Heart left ventricle (tissue), 16 donors: ENCODE measurements around the gene BCAN. TPM values are rescaled to one million over a fixed set of nuclear protein-coding genes. Genes with fewer than 3 reads are reported as not detected.

Experiments
- ATAC-seq, 4 donors: fragments of 200-7000 bp; cut with Tn5 transposase; one replicate each; pipeline ENCODE4 v1.9.1; 2020 to 2022; ENCODE audit warnings: moderate library complexity in 4 of 4, mild to moderate bottlenecking in 3 of 4, moderate number of reproducible peaks in 1 of 4
- DNase-seq, 5 donors: peaks; one replicate each; pipeline ENCODE4 v3.0.0-alpha.2; 2020
- H3K27ac ChIP-seq, 12 donors: fragments of 200-600 bp; sonication (generic) in 4 of 12; one replicate each; pipeline versions ENCODE4 v1.5.0 to v1.8.0; 2016 to 2022; ENCODE audit warnings: mild to moderate bottlenecking in 2 of 12
- H3K27me3 ChIP-seq, 9 donors: fragments of 200-600 bp; sonication (generic) in 2 of 9; one replicate each; pipeline versions ENCODE4 v1.5.1 to v1.8.0; 2016 to 2022; ENCODE audit warnings: mild to moderate bottlenecking in 3 of 9
- H3K36me3 ChIP-seq, 9 donors: fragments of 200-600 bp; sonication (generic) in 2 of 9; one replicate each; pipeline versions ENCODE4 v1.5.0 to v1.8.0; 2018 to 2022; ENCODE audit warnings: mild to moderate bottlenecking in 2 of 9
- H3K4me1 ChIP-seq, 12 donors: fragments of 200-600 bp; sonication (generic) in 4 of 12; one replicate each; pipeline versions ENCODE4 v1.5.0 to v1.8.0; 2016 to 2022; ENCODE audit warnings: mild to moderate bottlenecking in 3 of 12
- H3K4me3 ChIP-seq, 12 donors: fragments of 200-600 bp; sonication (generic) in 4 of 12; one replicate each; pipeline versions ENCODE4 v1.5.0 to v1.8.0; 2017 to 2022; ENCODE audit warnings: mild to moderate bottlenecking in 9 of 12, moderate library complexity in 4 of 12
- H3K9me3 ChIP-seq, 12 donors: fragments of 200-600 bp; sonication (generic) in 4 of 12; one replicate each; pipeline versions ENCODE4 v1.5.0 to v1.8.0; 2016 to 2022; ENCODE audit warnings: mild to moderate bottlenecking in 1 of 12
- POLR2A ChIP-seq, 2 donors: fragments of 450-650 bp; IDR thresholded peaks; one replicate each; pipeline ENCODE4 v1.6.1; 2017; ENCODE audit warnings: antibody characterized with exemption in 2 of 2, mild to moderate bottlenecking in 2 of 2, moderate library complexity in 2 of 2
- WGBS, 4 donors: extraction: QIAGEN DNeasy Blood & Tissue Kit in 2 of 4; methylation state at CpG; one replicate each; pipeline versions ENCODE4 v1.1.5 to v1.1.7; 2013 to 2018; 5-methylcytosine and 5-hydroxymethylcytosine counted together
- intact Hi-C, 10 donors: fragments of 100-400 bp; cut with DNase I; formaldehyde crosslinking; loops; one replicate each; pipeline versions ENCODE4 v1.11.1 to v1.14.2; 2022
- polyA plus RNA-seq, 2 donors: library from polyadenylated mRNA; stranded (reverse); fragments of 200-250 nt; gene quantifications; one replicate each; pipeline ENCODE4 v1.2.3, GENCODE V29; 2013
- total RNA-seq, 9 donors: library from RNA; depleted of rRNA in 2 of 9; stranded (reverse); fragments of >200 nt in 2 of 9; fragmentation: NEBNext Ultra II Directional in 3 of 9; extraction: Animal tissue kit (Norgen Biotek cat#: 25700) in 3 of 9; gene quantifications; one replicate each; pipeline versions ENCODE4 v1.1.0 to v1.2.4, GENCODE V29; 2016 to 2023
- TF ChIP-seq, protein P1 (sequence below), 12 donors: fragments of 200-600 bp; sonication (generic) in 4 of 12; IDR thresholded peaks; one replicate each; pipeline versions ENCODE4 v1.5.0 to v1.8.0; 2018 to 2022; ENCODE audit warnings: antibody characterized with exemption in 12 of 12, mild to moderate bottlenecking in 5 of 12
- donor health status: ischemic (EF 13 %, LVEDD 7.1; RV severe dilation, severe dysfunction).
- donor health status: healthy with polysubstance abuse.
- donor health status: DM: no; HTN: yes; CAD: no.
- donor health status: DM: no; HTN: no; CAD: no.
- donor health status: ischemic (EF 25% LVEDD 6.9; RV normal size, moderate dysfunction).
- donor health status: ischemic (EF 25% LVEDD 5.7; RV mildly dilated, moderate dysfunction).
- donor health status: healthy.
- donor health status: DM: yes; HTN: yes; CAD: no.
- donor health status: ischemic (EF 35%, LVEDD 5.7; RV mildly dilated, moderate dysfunction).
- donor health status: nonischemic (EF 11% LVEDD 7.7; RV severe dilation, severe dysfunction).
- donor health status: DM: yes; HTN: yes; CAD: no.
- donor health status: PGD.
- donor health status: ischemic (EF 29% LVEDD 5.4; RV normal size, mild dysfunction).
- donor health status: nonischemic (EF 23%, LVEDD 6.1; RV moderate dilation, normal function).

Gene BCAN
- total and polyA plus RNA-seq, 11 donors: 0.09 to 0.27 (median 0.13) TPM; not detected in 5

DNA sequence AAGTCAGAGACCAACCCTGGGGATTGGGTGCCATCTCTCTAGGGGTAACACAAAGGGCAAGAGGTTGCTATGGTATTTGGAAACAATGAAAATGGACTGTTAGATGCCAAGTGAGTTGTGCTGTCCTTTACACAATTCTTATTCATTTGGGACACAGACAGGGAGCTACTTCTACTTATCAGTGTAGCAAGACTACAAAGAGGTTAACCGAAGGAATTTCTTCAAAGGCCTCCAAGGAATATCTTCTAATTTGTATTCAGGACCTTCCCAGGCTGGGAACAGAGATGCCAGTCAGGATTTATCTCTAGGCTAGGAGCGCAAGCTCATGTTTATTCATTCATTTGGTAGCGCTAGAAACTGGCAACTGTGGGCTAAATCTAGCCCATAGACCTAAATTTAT, 47.7 kb upstream of the BCAN start:
- no peaks in the 10 kb centered on the region for H3K27me3 ChIP-seq
- no peak overlapping the region for H3K4me3 ChIP-seq
- H3K36me3 ChIP-seq: peaks cover 0 to 62% (median 47%) of the 10 kb centered on the region in 9 donors
- H3K9me3 ChIP-seq: no peaks in the 10 kb centered on the region
- H3K27ac ChIP-seq: no peak overlapping the region
- intact Hi-C loops: loop anchor here in 4 of 10 donors (5.0 kb wide), 4 partner anchors 87 to 137 kb away; partner anchors contain the start of gene MEF2D (in 1 of the 4)
- no peak for DNase-seq
- ATAC-seq: no peak
- TF ChIP-seq, protein P1, sequence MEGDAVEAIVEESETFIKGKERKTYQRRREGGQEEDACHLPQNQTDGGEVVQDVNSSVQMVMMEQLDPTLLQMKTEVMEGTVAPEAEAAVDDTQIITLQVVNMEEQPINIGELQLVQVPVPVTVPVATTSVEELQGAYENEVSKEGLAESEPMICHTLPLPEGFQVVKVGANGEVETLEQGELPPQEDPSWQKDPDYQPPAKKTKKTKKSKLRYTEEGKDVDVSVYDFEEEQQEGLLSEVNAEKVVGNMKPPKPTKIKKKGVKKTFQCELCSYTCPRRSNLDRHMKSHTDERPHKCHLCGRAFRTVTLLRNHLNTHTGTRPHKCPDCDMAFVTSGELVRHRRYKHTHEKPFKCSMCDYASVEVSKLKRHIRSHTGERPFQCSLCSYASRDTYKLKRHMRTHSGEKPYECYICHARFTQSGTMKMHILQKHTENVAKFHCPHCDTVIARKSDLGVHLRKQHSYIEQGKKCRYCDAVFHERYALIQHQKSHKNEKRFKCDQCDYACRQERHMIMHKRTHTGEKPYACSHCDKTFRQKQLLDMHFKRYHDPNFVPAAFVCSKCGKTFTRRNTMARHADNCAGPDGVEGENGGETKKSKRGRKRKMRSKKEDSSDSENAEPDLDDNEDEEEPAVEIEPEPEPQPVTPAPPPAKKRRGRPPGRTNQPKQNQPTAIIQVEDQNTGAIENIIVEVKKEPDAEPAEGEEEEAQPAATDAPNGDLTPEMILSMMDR (IDR thresholded peaks at IDR 0.05): no peak
- WGBS, 4 donors: 76 to 84% (median 80%) methylated on average over 3 of the region's 3 CpGs
- peaks cover 0 to 17% (median 12%) of the 10 kb centered on the region in 12 donors for H3K4me1 ChIP-seq

DNA sequence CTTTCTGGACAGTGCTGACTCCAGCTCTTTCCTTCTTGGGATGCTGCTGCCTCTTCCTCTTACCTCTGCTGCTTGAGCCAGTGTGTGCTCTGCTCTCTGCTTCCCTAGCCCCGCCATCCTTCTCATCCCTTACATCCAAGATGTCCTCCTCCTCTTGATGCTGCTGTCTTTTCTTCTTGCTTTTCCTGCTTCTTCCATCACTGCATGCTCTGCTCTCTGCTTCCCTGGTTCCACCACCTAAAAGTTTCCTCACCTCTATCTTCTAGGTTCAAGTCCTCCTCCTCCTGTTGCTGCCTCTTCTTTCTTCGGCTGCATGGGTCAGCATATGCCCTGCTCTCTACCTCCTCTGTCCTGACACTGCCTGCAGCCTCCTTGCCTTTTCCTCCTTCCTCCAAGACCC, 46.9 kb upstream of the BCAN start:
- ATAC-seq: no peak
- WGBS, 4 donors: 86 to 95% (median 89%) methylated on average over 2 of the region's 2 CpGs
- intact Hi-C loops: loop anchor here in 1 of 10 donors (5.0 kb wide), 1 partner anchor 133 kb away; no protein-coding TSS in a partner anchor
- Histone ChIP-seq H3K36me3 (peaks cover 0 to 62% (median 47%) of the 10 kb centered on the region in 9 donors), H3K4me3 (no peak overlapping the region), H3K4me1 (peaks cover 0 to 25% (median 12%) of the 10 kb centered on the region in 12 donors), H3K27me3 (no peaks in the 10 kb centered on the region), H3K9me3 (no peaks in the 10 kb centered on the region), H3K27ac (no peak overlapping the region)
- no peak for TF ChIP-seq POLR2A (IDR thresholded peaks at IDR 0.05)
- TF ChIP-seq, protein P1 (IDR thresholded peaks at IDR 0.05): no peak
- DNase-seq: no peak

DNA sequence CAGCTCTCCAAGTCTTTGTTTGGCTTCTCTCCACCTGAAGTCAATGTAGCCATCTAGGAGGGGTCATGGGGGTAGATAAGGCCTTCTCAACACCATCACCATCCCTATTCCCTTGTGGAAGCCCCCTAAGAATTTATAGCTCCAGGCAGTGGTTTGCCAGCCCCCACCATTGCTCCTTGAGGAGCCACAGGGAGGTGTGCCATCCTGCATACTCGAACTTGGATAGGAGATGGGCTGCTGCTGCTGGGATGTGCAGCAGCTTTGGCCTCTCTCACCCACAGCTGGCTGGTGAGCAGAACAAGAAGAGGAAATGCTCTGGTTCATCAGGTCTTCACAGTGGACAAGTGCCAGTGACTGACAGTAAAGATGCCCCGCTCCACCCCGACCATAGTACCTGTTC, 45.5 kb upstream of the BCAN start:
- peaks cover 0 to 62% (median 47%) of the 10 kb centered on the region in 9 donors for H3K36me3 ChIP-seq
- TF ChIP-seq POLR2A (IDR thresholded peaks at IDR 0.05): no peak
- TF ChIP-seq, protein P1 (IDR thresholded peaks at IDR 0.05): no peak
- H3K4me3 ChIP-seq: no peak overlapping the region
- no peaks in the 10 kb centered on the region for H3K27me3 ChIP-seq
- H3K27ac ChIP-seq: no peak overlapping the region
- H3K4me1 ChIP-seq: peaks cover 3 to 27% (median 15%) of the 10 kb centered on the region in 12 donors
- DNase-seq (no peak), ATAC-seq (no peak)
- no peaks in the 10 kb centered on the region for H3K9me3 ChIP-seq
- intact Hi-C loops: loop anchor here in 1 of 10 donors (5.0 kb wide), 1 partner anchor 134 kb away; no protein-coding TSS in a partner anchor
- WGBS, 4 donors: 88 to 93% (median 92%) methylated on average over 3 of the region's 3 CpGs

DNA sequence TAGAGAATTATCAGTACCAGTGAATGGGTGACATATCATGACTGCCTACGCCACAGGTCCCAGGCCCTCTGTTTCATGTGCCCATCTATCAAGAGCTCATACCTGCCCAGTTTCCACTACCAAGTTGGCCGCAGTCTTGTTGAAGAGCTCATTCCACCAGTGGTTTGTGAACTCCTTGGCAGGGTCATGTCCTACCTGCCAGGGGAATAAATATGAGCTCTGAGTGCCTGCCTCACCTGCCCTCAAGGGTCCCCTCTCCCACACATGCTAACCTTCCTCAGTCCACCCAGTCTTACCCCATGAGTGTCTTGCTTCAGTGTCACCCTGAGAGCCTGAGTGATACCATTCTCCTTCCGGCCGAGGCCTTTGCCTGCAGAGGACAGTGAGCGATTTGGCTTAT, 43.8 kb upstream of the BCAN start:
- ATAC-seq (no peak), DNase-seq (no peak)
- Histone ChIP-seq H3K4me1 (peaks cover 3 to 27% (median 14%) of the 10 kb centered on the region in 12 donors), H3K36me3 (peaks cover 0 to 56% (median 46%) of the 10 kb centered on the region in 9 donors), H3K27ac (no peak overlapping the region), H3K27me3 (no peaks in the 10 kb centered on the region), H3K4me3 (no peak overlapping the region), H3K9me3 (no peaks in the 10 kb centered on the region)
- TF ChIP-seq POLR2A (IDR thresholded peaks at IDR 0.05): no peak
- TF ChIP-seq, protein P1 (IDR thresholded peaks at IDR 0.05): no peak
- intact Hi-C loops: loop anchor here in 1 of 10 donors (5.0 kb wide), 1 partner anchor 136 kb away; no protein-coding TSS in a partner anchor
- WGBS, 4 donors: 93 to 98% (median 95%) methylated on average over 5 of the region's 5 CpGs
